NT2/D1 (cell line): ENCODE results near the gene GMDS.

Experiments used
- SUZ12 ChIP-seq: IDR thresholded peaks from 2 replicates; pipeline ENCODE4 v1.6.1; 2011; ENCODE audit not compliant: insufficient read length, insufficient read depth; ENCODE audit errors: extremely low read depth
- YY1 ChIP-seq: IDR thresholded peaks from 2 replicates; pipeline ENCODE4 v1.6.1; 2011; ENCODE audit not compliant: insufficient read length, insufficient read depth
- ZNF274 ChIP-seq: IDR thresholded peaks from 2 replicates; pipeline ENCODE4 v1.6.1; 2011; ENCODE audit warnings: mild to moderate bottlenecking, low read depth, low read length

DNA sequence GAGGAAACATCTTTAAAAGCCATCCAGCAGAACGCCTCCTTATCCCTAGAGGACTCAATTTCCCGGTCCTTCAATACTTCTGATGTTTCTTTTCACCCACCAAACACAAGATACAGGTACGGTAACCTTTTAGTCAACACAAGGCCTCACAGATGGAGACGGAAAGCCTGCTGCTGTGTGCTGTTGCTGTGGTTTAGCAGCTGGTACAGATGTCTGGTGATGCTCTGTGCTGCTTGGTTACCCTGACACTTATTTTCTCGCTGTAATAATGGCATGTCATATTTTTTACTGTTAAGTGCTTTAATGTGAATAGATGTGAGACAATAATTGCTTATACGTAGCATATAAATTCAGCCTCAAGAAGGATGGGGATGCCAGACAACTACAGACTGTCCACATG, 25.3 kb downstream of the GMDS start:
- no peak for TF ChIP-seq ZNF274
- no peak for TF ChIP-seq YY1
- TF ChIP-seq SUZ12, result no peak
